HUES48 (cell line): ENCODE data around the gene MID1.

Experiments used
- H3K27ac ChIP-seq: one replicate; pipeline ENCODE4 v1.7.0; 2013; ENCODE audit warnings: low read depth, low read length, inconsistent platforms
- H3K27me3 ChIP-seq: 2 replicates; pipeline ENCODE4 v1.6.1; 2013; ENCODE audit warnings: mild to moderate bottlenecking, low read length; ENCODE audit not compliant: control insufficient read depth, insufficient read depth
- H3K36me3 ChIP-seq: 2 replicates; pipeline ENCODE4 v1.6.1; 2013; ENCODE audit warnings: low read length; ENCODE audit not compliant: control insufficient read depth, insufficient read depth
- H3K4me1 ChIP-seq: 2 replicates; pipeline ENCODE4 v1.6.1; 2013; ENCODE audit warnings: mild to moderate bottlenecking, low read length; ENCODE audit not compliant: control insufficient read depth, insufficient read depth
- H3K4me3 ChIP-seq: 2 replicates; pipeline ENCODE4 v1.5.1; 2013; ENCODE audit warnings: mild to moderate bottlenecking, low read depth, low read length
- H3K9ac ChIP-seq: 2 replicates; pipeline ENCODE4 v1.6.1; 2013; ENCODE audit warnings: mild to moderate bottlenecking, low read depth, low read length, moderate library complexity
- H3K9me3 ChIP-seq: 2 replicates; pipeline ENCODE4 v1.6.1; 2013; ENCODE audit warnings: low read length; ENCODE audit not compliant: control insufficient read depth, insufficient read depth

MID1 gene, protein sequence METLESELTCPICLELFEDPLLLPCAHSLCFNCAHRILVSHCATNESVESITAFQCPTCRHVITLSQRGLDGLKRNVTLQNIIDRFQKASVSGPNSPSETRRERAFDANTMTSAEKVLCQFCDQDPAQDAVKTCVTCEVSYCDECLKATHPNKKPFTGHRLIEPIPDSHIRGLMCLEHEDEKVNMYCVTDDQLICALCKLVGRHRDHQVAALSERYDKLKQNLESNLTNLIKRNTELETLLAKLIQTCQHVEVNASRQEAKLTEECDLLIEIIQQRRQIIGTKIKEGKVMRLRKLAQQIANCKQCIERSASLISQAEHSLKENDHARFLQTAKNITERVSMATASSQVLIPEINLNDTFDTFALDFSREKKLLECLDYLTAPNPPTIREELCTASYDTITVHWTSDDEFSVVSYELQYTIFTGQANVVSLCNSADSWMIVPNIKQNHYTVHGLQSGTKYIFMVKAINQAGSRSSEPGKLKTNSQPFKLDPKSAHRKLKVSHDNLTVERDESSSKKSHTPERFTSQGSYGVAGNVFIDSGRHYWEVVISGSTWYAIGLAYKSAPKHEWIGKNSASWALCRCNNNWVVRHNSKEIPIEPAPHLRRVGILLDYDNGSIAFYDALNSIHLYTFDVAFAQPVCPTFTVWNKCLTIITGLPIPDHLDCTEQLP

DNA sequence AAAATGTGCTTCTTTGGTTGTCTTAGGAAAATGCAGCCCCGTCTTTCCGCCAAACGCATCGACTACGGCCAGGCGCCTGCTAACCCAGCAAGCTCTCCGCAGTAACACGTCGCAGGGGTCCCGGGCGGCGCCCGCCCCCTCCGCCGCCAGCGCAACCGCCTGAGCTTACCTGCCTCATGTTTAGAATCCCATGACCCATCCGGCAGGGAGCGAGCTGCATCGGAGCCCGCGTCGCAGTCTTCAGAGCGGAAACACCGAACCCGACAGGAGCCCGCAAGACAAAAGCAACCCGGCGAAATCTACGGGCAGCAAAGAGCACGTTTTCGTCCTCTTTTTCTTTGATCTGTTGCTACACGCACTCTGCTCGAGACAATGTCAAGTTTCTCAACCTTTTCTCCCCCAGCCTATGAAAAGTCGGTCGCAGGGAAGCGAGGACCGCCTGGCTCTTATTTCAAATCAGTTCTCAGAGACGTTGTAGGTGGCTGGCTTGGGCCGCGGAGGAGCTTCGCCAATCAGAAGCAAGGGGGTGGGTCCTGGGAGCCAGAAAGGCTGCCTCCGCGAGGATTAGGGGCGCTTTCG lies at the start of gene MID1:
TSS of gene MID1 (minus strand) at position 465 of the 579 bp plus-strand sequence. CDS start 53,038 bp downstream, outside the sequence.
- H3K9me3 ChIP-seq = no peaks in the 10 kb centered on the region
- H3K4me1 ChIP-seq = peaks cover 49% of the 10 kb centered on the region
- peak within 1 kb of the TSS; percentile 92 for H3K9ac ChIP-seq
- no peaks in the 10 kb centered on the region for H3K36me3 ChIP-seq
- peak within 1 kb of the TSS; percentile 94 for H3K27ac ChIP-seq
- peak within 1 kb of the TSS; percentile 90 for H3K4me3 ChIP-seq
- H3K27me3 ChIP-seq = no peaks in the 10 kb centered on the region

DNA sequence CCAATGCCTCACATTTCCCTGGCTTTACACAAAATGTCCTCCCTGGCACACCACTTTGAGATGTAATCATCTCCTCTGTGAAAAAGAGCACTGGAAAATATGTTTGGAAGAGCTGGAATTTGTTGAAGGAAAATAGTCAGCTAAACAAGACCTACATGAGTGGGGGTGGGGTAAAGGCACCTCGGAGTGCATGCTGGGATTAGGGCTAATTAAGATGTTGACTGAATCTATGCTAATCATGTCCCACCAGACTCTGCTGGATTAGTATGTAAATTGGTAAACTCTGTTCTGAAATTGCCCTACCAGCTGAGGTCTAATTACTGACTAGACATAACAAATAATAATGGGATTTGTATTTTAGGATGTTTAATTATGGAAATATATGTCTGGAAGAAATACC lies 46.8 kb upstream of the MID1 start:
- Histone ChIP-seq H3K36me3 (no peaks in the 10 kb centered on the region), H3K27ac (no peak overlapping the region), H3K9me3 (no peaks in the 10 kb centered on the region), H3K4me1 (peaks cover 13% of the 10 kb centered on the region), H3K27me3 (no peaks in the 10 kb centered on the region), H3K9ac (no peak overlapping the region), H3K4me3 (no peak overlapping the region)

DNA sequence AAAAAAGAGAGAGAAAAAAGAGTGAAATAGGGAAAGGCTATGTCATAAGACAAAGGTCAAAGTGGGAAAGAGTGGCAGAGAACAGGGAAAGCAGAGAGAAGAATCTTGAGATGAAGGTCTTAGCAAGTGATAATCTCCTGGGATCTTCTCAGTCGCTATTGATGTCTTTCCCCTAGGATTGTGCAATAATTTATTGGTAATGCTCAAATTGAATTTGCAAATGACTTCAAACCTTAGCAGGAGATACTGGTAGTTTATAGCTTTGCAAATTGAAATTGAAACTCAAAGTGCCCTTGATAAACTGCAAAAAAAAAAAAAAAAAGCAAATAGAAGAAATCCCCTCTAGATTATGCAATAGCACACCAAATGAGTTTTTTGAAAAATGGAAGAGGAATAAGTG lies 45.7 kb upstream of the MID1 start:
- Histone ChIP-seq H3K4me3 (no peak overlapping the region), H3K9ac (no peak overlapping the region), H3K4me1 (peaks cover 13% of the 10 kb centered on the region), H3K27me3 (no peaks in the 10 kb centered on the region), H3K9me3 (no peaks in the 10 kb centered on the region), H3K36me3 (no peaks in the 10 kb centered on the region), H3K27ac (no peak overlapping the region)

DNA sequence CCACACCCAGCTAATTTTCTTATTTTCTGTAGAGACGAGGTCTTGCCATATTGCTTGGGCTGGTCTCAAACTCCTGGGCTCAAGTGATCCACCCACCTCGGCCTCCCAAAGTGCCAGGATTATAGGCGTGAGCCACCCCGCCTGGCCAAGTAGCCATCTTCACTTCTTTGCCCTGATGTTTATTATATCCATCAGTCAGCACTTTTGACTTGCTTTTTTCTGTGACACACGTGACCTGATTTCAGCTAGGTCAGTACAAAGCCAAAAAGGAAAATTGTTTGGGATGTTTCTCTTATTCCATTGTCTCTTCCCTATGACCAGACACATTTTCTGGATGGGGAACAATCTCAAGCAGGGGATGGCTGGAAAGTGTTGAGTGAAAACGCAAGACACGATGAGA lies 45.3 kb upstream of the MID1 start:
- Histone ChIP-seq H3K36me3 (no peaks in the 10 kb centered on the region), H3K27ac (no peak overlapping the region), H3K9me3 (no peaks in the 10 kb centered on the region), H3K4me3 (no peak overlapping the region), H3K27me3 (no peaks in the 10 kb centered on the region), H3K9ac (no peak overlapping the region), H3K4me1 (peaks cover 17% of the 10 kb centered on the region)

DNA sequence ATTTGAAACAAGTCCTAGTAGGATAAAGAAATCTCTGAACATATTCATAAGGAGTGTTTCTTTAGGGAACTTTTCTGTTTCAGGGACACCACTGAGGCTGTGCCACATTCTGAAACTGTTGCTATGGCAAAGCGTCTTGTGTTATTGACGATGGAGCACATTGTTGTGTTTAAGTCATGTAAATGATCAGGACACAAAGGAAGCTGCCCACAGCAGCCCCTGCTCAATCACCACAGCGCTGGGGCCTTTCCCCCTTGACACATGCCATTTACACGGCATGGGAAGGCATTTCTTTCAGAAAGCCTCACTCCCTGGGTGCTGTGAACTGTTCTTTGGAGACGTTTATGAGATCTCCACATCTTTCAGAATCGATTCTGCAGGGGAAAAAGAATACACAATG lies 39.8 kb upstream of the MID1 start:
- Histone ChIP-seq H3K27me3 (no peaks in the 10 kb centered on the region), H3K27ac (peak overlapping the region; percentile 61), H3K4me3 (no peak overlapping the region), H3K9me3 (no peaks in the 10 kb centered on the region), H3K36me3 (no peaks in the 10 kb centered on the region), H3K4me1 (peaks cover 24% of the 10 kb centered on the region), H3K9ac (no peak overlapping the region)

DNA sequence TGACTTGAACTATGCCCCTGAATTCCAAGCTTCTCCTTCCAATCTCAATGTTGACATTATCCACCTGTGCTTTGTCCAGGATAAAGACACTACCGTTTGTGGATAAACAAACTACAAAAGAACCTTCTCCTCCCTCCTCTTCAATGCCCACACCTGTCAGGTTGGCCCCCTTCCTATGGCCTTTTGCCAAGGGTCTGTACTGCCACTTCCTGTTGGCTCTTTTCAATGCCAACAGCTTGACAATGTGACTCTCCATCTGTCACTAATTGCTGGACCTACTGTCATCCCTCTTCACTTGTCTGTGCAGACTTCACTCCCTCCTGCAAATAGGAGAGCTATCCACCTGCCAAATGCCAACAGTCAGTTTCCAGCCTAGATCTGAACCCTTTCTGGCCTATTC lies 35.8 kb upstream of the MID1 start:
- H3K27me3 ChIP-seq = no peaks in the 10 kb centered on the region
- H3K9ac ChIP-seq = no peak overlapping the region
- H3K9me3 ChIP-seq = no peaks in the 10 kb centered on the region
- no peak overlapping the region for H3K4me3 ChIP-seq
- H3K4me1 ChIP-seq = peaks cover 24% of the 10 kb centered on the region
- no peaks in the 10 kb centered on the region for H3K36me3 ChIP-seq
- H3K27ac ChIP-seq = no peak overlapping the region

DNA sequence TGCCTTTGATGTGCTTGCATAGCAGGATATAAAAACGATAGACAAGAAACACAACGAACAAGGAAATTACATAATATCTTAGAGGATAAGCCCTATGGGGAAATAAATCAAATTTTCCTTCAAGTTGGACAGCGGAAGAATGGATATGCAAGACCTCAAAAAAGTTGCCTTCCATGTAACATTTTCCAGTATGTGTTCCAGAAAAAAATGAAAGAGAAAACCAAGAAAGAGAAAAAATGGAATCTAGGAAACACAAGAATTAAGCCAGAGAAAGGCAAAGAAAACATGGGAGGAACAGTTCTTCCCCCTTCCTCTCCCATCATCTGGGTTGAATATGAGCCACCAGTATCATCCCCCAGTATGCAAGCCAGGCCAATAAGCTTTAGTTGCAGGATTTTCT lies 34.6 kb upstream of the MID1 start:
- no peaks in the 10 kb centered on the region for H3K27me3 ChIP-seq
- H3K4me1 ChIP-seq = peaks cover 14% of the 10 kb centered on the region
- H3K9ac ChIP-seq = no peak overlapping the region
- no peaks in the 10 kb centered on the region for H3K9me3 ChIP-seq
- H3K36me3 ChIP-seq = no peaks in the 10 kb centered on the region
- H3K27ac ChIP-seq = no peak overlapping the region
- no peak overlapping the region for H3K4me3 ChIP-seq

DNA sequence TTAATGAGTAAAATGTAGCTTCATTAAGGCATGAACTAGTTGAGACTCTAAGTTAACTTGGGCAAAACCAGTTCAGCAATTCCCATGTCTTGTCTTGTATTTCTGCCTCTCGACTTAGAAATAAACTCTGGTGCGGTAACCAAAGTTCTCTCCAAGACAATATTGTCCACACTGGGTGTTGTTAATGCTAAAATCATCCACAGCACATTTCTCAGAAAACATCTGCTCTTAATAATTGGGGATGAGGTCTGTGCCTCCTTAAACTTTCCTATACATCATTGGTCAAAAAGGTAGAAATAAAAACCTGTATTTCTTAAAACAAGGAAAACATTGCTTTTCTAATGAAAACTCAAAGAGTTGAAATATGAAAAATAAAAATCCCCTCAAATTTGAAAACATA lies 32.9 kb upstream of the MID1 start:
- Histone ChIP-seq H3K4me3 (no peak overlapping the region), H3K36me3 (no peaks in the 10 kb centered on the region), H3K9me3 (no peaks in the 10 kb centered on the region), H3K9ac (no peak overlapping the region), H3K4me1 (no peaks in the 10 kb centered on the region), H3K27me3 (no peaks in the 10 kb centered on the region), H3K27ac (no peak overlapping the region)

DNA sequence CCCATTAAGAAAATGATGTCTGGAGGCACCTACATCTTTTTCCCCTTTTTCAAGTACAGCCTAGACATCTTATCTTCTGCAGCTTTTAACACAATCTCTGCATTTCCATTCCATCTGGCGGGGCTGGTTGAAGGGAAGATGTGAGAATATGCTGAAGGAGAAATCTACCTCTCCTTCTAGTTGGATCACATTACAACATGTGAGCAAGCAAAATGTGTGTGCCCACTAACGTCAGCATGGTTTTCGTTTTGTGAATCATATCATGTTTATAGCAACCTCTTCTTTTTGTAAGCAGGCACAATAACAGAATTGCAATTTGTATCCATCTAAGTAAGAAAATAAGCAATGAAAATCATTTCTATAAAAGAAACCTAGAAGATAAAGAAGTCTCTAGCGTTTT lies 28.9 kb upstream of the MID1 start:
- H3K27ac ChIP-seq = no peak overlapping the region
- no peaks in the 10 kb centered on the region for H3K36me3 ChIP-seq
- no peaks in the 10 kb centered on the region for H3K4me1 ChIP-seq
- no peaks in the 10 kb centered on the region for H3K27me3 ChIP-seq
- H3K4me3 ChIP-seq = no peak overlapping the region
- H3K9me3 ChIP-seq = no peaks in the 10 kb centered on the region
- no peak overlapping the region for H3K9ac ChIP-seq

DNA sequence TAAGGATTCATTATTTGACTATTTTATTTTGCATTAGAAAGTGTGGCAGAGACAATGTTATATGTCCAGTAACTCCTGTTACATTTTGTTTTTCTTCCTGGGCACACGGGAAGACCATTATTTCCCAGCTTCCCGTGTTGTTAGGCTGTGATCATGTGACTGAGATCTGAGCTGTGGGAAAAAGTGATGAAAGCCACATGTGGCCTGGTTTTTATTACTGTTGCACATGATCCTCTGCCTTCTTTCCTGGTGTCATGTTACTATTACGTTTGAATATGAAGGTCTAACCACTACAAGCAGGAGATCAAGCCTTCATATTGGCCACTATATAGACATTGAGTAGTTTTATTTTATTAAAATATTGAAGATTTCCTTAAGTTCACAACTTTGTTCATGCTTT lies 28.2 kb upstream of the MID1 start:
- no peak overlapping the region for H3K9ac ChIP-seq
- no peak overlapping the region for H3K4me3 ChIP-seq
- no peaks in the 10 kb centered on the region for H3K9me3 ChIP-seq
- no peaks in the 10 kb centered on the region for H3K27me3 ChIP-seq
- no peaks in the 10 kb centered on the region for H3K4me1 ChIP-seq
- H3K27ac ChIP-seq = no peak overlapping the region
- no peaks in the 10 kb centered on the region for H3K36me3 ChIP-seq

DNA sequence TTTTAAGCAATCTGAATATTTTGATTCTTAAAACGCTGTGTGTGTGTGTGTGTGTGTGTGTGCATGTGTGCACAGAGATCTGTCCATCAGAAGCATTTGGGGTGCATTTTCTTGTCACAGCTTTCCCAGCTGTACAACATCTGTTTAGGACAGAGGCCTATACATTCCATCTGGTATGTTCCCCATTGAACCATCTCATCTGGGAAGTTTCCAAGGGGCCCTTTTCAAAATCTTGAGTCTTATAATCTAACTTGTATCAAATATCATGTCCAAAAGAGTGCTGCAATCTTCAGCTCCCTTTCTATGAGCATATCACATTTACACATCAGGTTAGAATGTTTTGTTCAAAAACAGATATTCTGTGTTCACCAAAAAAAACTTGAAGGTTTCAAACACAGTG lies 16.5 kb upstream of the MID1 start:
- Histone ChIP-seq H3K9me3 (peaks cover 6% of the 10 kb centered on the region; the same call in 1 of the 2 replicates), H3K4me1 (peaks cover 27% of the 10 kb centered on the region), H3K27ac (no peak overlapping the region), H3K27me3 (no peaks in the 10 kb centered on the region), H3K9ac (no peak overlapping the region), H3K36me3 (no peaks in the 10 kb centered on the region), H3K4me3 (no peak overlapping the region)
